MM.1S (cell line): ENCODE measurements around the gene SLC8A1.

Source experiments
- EZH2phosphoT487 ChIP-seq: fragments of 300-600 bp; sonication (generic); IDR thresholded peaks from 2 replicates; pipeline ENCODE4 v1.6.1; 2018; ENCODE audit warnings: antibody characterized with exemption, low read length
- TF ChIP-seq, protein P1 (sequence below): fragments of 300-600 bp; sonication (generic); IDR thresholded peaks from 2 replicates; pipeline ENCODE4 v1.5.1; 2016; ENCODE audit warnings: antibody characterized with exemption, low read length, mixed read lengths

DNA sequence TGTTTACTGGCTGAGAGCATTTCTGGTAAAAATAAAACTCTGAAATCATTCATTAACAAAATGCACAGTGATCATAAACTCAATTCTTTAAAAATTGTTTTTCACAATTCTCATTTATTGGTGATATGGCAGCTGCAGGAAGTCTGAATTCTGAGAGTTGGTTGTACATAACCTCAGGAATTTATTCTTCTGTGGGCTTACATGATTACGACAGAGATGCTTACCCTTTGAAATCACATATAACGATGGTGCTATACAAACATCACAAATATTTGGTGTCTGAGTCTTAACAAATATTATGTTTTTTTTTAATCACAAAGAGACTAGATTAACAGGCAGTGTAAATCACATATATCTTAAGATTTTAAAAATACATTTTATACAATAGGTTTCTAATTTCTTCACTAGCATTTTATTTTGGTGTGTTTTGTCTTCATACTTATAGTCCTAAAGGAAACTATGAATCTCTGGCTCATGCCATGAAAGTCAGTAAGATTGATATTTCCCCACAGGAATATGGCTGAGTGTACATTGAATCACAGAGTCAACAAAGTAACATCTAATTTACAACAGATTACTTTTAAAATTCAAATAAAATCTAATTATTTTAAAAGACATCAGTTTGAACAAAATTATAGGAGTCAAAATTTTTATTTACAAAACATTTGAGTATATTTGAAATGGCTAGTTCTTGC, 354.1 kb downstream of the SLC8A1 start:
- no peak for TF ChIP-seq EZH2phosphoT487
- TF ChIP-seq, protein P1, sequence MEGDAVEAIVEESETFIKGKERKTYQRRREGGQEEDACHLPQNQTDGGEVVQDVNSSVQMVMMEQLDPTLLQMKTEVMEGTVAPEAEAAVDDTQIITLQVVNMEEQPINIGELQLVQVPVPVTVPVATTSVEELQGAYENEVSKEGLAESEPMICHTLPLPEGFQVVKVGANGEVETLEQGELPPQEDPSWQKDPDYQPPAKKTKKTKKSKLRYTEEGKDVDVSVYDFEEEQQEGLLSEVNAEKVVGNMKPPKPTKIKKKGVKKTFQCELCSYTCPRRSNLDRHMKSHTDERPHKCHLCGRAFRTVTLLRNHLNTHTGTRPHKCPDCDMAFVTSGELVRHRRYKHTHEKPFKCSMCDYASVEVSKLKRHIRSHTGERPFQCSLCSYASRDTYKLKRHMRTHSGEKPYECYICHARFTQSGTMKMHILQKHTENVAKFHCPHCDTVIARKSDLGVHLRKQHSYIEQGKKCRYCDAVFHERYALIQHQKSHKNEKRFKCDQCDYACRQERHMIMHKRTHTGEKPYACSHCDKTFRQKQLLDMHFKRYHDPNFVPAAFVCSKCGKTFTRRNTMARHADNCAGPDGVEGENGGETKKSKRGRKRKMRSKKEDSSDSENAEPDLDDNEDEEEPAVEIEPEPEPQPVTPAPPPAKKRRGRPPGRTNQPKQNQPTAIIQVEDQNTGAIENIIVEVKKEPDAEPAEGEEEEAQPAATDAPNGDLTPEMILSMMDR: no peak
